H1 (cell line): ENCODE data around the gene CFAP44. TPM values are rescaled to one million over a fixed set of nuclear protein-coding genes. Genes with fewer than 3 reads are reported as not detected.

Experiments
- EZH2 ChIP-seq: fragments of 200-600 bp; sonication (generic); IDR thresholded peaks from 2 replicates; pipeline ENCODE4 v1.7.1; 2012; ENCODE audit warnings: low read depth, mild to moderate bottlenecking, moderate library complexity, low read length, inconsistent platforms; ENCODE audit not compliant: severe bottlenecking
- SIRT6 ChIP-seq: IDR thresholded peaks from one replicate; pipeline ENCODE4 v1.7.1; 2012; ENCODE audit warnings: low read length, inconsistent platforms
- polyA plus RNA-seq, 7 experiments: library from polyadenylated mRNA; depleted of rRNA in 3 of 7; stranded (reverse) in 5 of 7; unstranded in 2 of 7; fragments of >200 nt in 5 of 7; fragments of 200-250 nt in 2 of 7; gene quantifications; 1 replicate in 5 of 7; 2 replicates in 1 of 7; 4 replicates in 1 of 7; pipeline versions ENCODE4 v1.2.1 to v1.2.3, GENCODE V29; 2011 to 2013; ENCODE audit warnings: missing spikeins in 2 of 7, mixed read lengths in 2 of 7
- total RNA-seq: library from RNA; stranded (reverse); fragmentation: NEBNext Ultra II Directional; extraction: Animal tissue kit (Norgen Biotek cat#: 25700); gene quantifications from 2 replicates; pipeline ENCODE4 v1.2.1, GENCODE V29; 2021

Gene CFAP44
- total and polyA plus RNA-seq, 2 of the 8 experiments (the other 6 are each of a cell fraction or from before 2014, with no cell fraction given): 0.45 to 0.60 TPM

DNA sequence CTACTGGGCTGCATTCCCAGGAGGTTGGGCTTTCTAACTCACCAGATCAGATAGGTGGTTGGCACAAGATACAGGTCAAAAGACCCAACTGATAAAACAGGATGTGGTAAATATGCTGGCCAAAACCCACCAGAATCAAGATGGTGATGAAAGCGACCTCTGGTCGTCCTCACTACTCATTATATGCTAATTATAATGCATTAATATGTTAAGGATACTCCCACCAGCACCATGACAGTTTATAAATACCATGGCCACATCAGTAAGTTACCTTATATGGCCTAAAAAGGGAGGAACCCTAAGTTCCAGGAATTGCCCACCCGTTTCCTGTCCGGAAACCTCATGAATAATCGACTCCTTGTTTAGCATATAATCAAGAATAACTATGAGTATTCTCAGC lies 31.6 kb downstream of the CFAP44 start (continued):
- TF ChIP-seq EZH2: no peak
- TF ChIP-seq SIRT6: no peak
